A673 (cell line): ENCODE measurements around the gene TNPO3. TPM values are rescaled to one million over a fixed set of nuclear protein-coding genes. Genes with fewer than 3 reads are reported as not detected.
"Not testable (repeated sequence)": the region's sequence is repeated elsewhere in the genome, so short reads cannot be mapped to it uniquely, and the experiment has no call there.

ENCODE experiments used
- BruUV-seq: library from RNA; stranded (reverse); fragments of 400-500 nt; replicated peaks from 2 replicates; lab custom pipeline; 2021; lab: Mats Ljungman, UMichigan
- CTCF ChIA-PET: fragments of 300-600 bp; sonication (Branson Sonifier 250); formaldehyde crosslinking; loops from one replicate; lab custom pipeline; 2022; ENCODE audit warnings: antibody characterized with exemption; lab: Charles Lee
- POLR2A ChIA-PET: fragments of 300-600 bp; sonication (Branson Sonifier 250); formaldehyde crosslinking; loops from one replicate; lab custom pipeline; 2022; ENCODE audit warnings: antibody characterized with exemption; ENCODE audit not compliant: low non-redundant PET; lab: Charles Lee
- DNase-seq: peaks from one replicate; pipeline ENCODE4 v3.0.0-alpha.2; 2015; ENCODE audit warnings: low spot score
- H3K27ac ChIP-seq: fragments of 200-600 bp; sonication (generic); 2 replicates; pipeline ENCODE4 v1.5.1; 2016; ENCODE audit warnings: mixed run types, low read depth, mild to moderate bottlenecking, mixed read lengths, antibody characterized with exemption, low read length; ENCODE audit not compliant: poor library complexity, severe bottlenecking
- H3K27me3 ChIP-seq: fragments of 200-600 bp; sonication (generic); replicated peaks from 2 replicates; pipeline ENCODE4 v1.6.1; 2017; ENCODE audit warnings: mixed run types, low read depth, mild to moderate bottlenecking, mixed read lengths, antibody characterized with exemption, low read length; ENCODE audit not compliant: insufficient read depth, poor library complexity
- H3K36me3 ChIP-seq: fragments of 200-600 bp; sonication (generic); 2 replicates; pipeline ENCODE4 v1.6.1; 2016; ENCODE audit warnings: mixed run types, mild to moderate bottlenecking, mixed read lengths, antibody characterized with exemption, low read length; ENCODE audit not compliant: insufficient read depth, poor library complexity, severe bottlenecking
- H3K4me1 ChIP-seq: fragments of 200-600 bp; sonication (generic); 2 replicates; pipeline ENCODE4 v1.6.1; 2017; ENCODE audit warnings: mixed run types, mild to moderate bottlenecking, mixed read lengths, antibody characterized with exemption, low read length; ENCODE audit not compliant: insufficient read depth, poor library complexity, severe bottlenecking
- H3K4me3 ChIP-seq: fragments of 200-600 bp; sonication (generic); 2 replicates; pipeline ENCODE4 v1.5.1; 2016; ENCODE audit warnings: low read depth, mixed run types, mild to moderate bottlenecking, mixed read lengths, low read length; ENCODE audit not compliant: poor library complexity, severe bottlenecking
- H3K9me3 ChIP-seq: fragments of 200-600 bp; sonication (generic); 2 replicates; pipeline ENCODE4 v1.6.1; 2016; ENCODE audit warnings: mixed run types, low read depth, mild to moderate bottlenecking, mixed read lengths, antibody characterized with exemption, low read length; ENCODE audit not compliant: poor library complexity, severe bottlenecking
- CTCF ChIP-seq: fragments of 300-800, 200-600 bp; sonication (generic); conservative IDR thresholded peaks from 2 replicates; pipeline ENCODE4 v1.5.1; 2017; ENCODE audit warnings: low read depth, mild to moderate bottlenecking, antibody characterized with exemption, low read length, moderate library complexity, mixed read lengths
- EZH2 ChIP-seq: fragments of 200-600 bp; sonication (generic); IDR thresholded peaks from 2 replicates; pipeline ENCODE4 v1.6.1; 2017; ENCODE audit warnings: borderline replicate concordance, low read depth, mild to moderate bottlenecking, mixed read lengths, antibody characterized with exemption, low read length; ENCODE audit not compliant: poor library complexity, severe bottlenecking
- intact Hi-C: fragments of 100-400 bp; cut with micrococcal nuclease; formaldehyde crosslinking; loops from one replicate; pipeline ENCODE4 v1.10.0; 2022; ENCODE audit not compliant: unreplicated experiment
- total RNA-seq: library from RNA; stranded (reverse); gene quantifications from 2 replicates; pipeline ENCODE4 v1.2.3, GENCODE V29; 2021

TNPO3 gene
- total RNA-seq, 1 experiment from 2014 or later = 77.8 TPM

GRCh38 chr7:128945668-128946366 is 109.1 kb downstream of the TNPO3 start:
- Histone ChIP-seq H3K9me3 (no peaks in the 10 kb centered on the region), H3K27ac (no peak overlapping the region), H3K4me1 (no peaks in the 10 kb centered on the region), H3K4me3 (no peak overlapping the region), H3K36me3 (no peaks in the 10 kb centered on the region), H3K27me3 (no peaks in the 10 kb centered on the region)
- no peak for DNase-seq
- TF ChIP-seq EZH2 = no peak
- no peak for TF ChIP-seq CTCF
- intact Hi-C loops = no loop called here
- ChIA-PET POLR2A (no interaction called here), CTCF (no interaction called here)
- no TSS peak for BruUV-seq

- no TSS peak for BruUV-seq
These were observed 110.2 kb downstream of the TNPO3 start for GRCh38 chr7:128944487-128945236.

GRCh38 chr7:128943251-128943650 is 111.7 kb downstream of the TNPO3 start:
- DNase-seq, H3K36me3 ChIP-seq, intact Hi-C loops, BruUV-seq, H3K4me3 ChIP-seq, CTCF ChIA-PET, H3K9me3 ChIP-seq, H3K4me1 ChIP-seq, H3K27ac ChIP-seq, POLR2A ChIA-PET: not testable (repeated sequence)
- peaks cover 13% of the 10 kb centered on the region for H3K27me3 ChIP-seq

More at GRCh38 chr7:128944487-128945236, 110.2 kb downstream of the TNPO3 start:
- H3K36me3 ChIP-seq = no peaks in the 10 kb centered on the region
- no peaks in the 10 kb centered on the region for H3K4me1 ChIP-seq
- H3K4me3 ChIP-seq = no peak overlapping the region
- TF ChIP-seq CTCF (no peak), EZH2 (no peak)
- DNase-seq = no peak
- POLR2A ChIA-PET = no interaction called here
- peaks cover 1% of the 10 kb centered on the region for H3K27me3 ChIP-seq
- no peaks in the 10 kb centered on the region for H3K9me3 ChIP-seq
- no peak overlapping the region for H3K27ac ChIP-seq
- CTCF ChIA-PET = no interaction called here
- intact Hi-C loops = no loop called here
